Measurements from ENCODE around the gene HCN3.

- TF ChIP-seq YY1 (IDR thresholded peaks at IDR 0.05; ENCODE audit: low read depth): no peak
- TF ChIP-seq, protein P1, sequence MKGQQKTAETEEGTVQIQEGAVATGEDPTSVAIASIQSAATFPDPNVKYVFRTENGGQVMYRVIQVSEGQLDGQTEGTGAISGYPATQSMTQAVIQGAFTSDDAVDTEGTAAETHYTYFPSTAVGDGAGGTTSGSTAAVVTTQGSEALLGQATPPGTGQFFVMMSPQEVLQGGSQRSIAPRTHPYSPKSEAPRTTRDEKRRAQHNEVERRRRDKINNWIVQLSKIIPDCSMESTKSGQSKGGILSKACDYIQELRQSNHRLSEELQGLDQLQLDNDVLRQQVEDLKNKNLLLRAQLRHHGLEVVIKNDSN (IDR thresholded peaks at IDR 0.05): no peak
- TF ChIP-seq CEBPB (IDR thresholded peaks at IDR 0.05): no peak
- no peak for TF ChIP-seq TCF12 (IDR thresholded peaks at IDR 0.05; ENCODE audit: low read depth)
- TF ChIP-seq RAD21 (IDR thresholded peaks at IDR 0.05; ENCODE audit: low read depth): no peak
- TF ChIP-seq, protein P2, sequence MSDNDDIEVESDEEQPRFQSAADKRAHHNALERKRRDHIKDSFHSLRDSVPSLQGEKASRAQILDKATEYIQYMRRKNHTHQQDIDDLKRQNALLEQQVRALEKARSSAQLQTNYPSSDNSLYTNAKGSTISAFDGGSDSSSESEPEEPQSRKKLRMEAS (IDR thresholded peaks at IDR 0.05): no peak
- no peak for TF ChIP-seq REST (IDR thresholded peaks at IDR 0.05; ENCODE audit: low read depth)
- no peak for TF ChIP-seq EP300 (IDR thresholded peaks at IDR 0.05; ENCODE audit: borderline replicate concordance)
- TF ChIP-seq NFIC (IDR thresholded peaks at IDR 0.05): no peak
- TF ChIP-seq TAF1 (IDR thresholded peaks at IDR 0.05; ENCODE audit: low read depth): no peak
- no peak for TF ChIP-seq CREB1 (IDR thresholded peaks at IDR 0.05; ENCODE audit: low read depth)
- TF ChIP-seq TEAD4 (IDR thresholded peaks at IDR 0.05): no peak
- no peak for TF ChIP-seq ZBTB7A (IDR thresholded peaks at IDR 0.05; ENCODE audit: low read depth)
- TF ChIP-seq EGR1 (IDR thresholded peaks at IDR 0.05): no peak
Measured at GRCh38 chr1:155294520-155295182, 17.4 kb downstream of the HCN3 start.

Measured in Ishikawa (cell line).